Vagina (tissue), 2 donors: ENCODE results near the gene INHBB.

Source experiments
- CTCF ChIP-seq, 3 experiments: fragments of 450-650 bp in 2 of 3; fragments of 200-600 bp in 1 of 3; sonication (generic) in 1 of 3; IDR thresholded peaks; one replicate each; pipeline ENCODE4 v1.5.1; 2017 to 2019; ENCODE audit warnings: antibody characterized with exemption in 3 of 3, mild to moderate bottlenecking in 2 of 3, moderate library complexity in 2 of 3
- POLR2A ChIP-seq, 2 donors: fragments of 450-650 bp; IDR thresholded peaks; one replicate each; pipeline ENCODE4 v1.6.1; 2017; ENCODE audit warnings: antibody characterized with exemption in 2 of 2, mild to moderate bottlenecking in 2 of 2, moderate library complexity in 2 of 2

GRCh38 chr2:120355780-120356266, 9.9 kb downstream of the INHBB start:
- TF ChIP-seq CTCF (IDR thresholded peaks at IDR 0.05) (no peak), POLR2A (IDR thresholded peaks at IDR 0.05) (no peak)
